ENCODE measurements around the gene GSX1. TPM values are rescaled to one million over a fixed set of nuclear protein-coding genes. Genes with fewer than 3 reads are reported as not detected.

Gene GSX1
- total and polyA plus RNA-seq, 2 donors (not counting 3 experiments of a cell fraction or from before 2014, with no cell fraction given), result not detected

- Histone ChIP-seq H3K4me3 (replicated peaks in 1 of 3; ENCODE audit: insufficient read depth in 1 of 3, low read depth in 1 of 3, low read length in 3 of 3) (no peak overlapping the region), H3K9me3 (replicated peaks; ENCODE audit: control insufficient read depth, insufficient read depth, low read length) (no peaks in the 10 kb centered on the region), H3K36me3 (ENCODE audit: control insufficient read depth in 2 of 2, extremely low read depth in 1 of 2, insufficient read depth in 2 of 2, low read length in 2 of 2) (no peaks in the 10 kb centered on the region), H3K27me3 (ENCODE audit: control insufficient read depth in 2 of 2, insufficient read depth in 2 of 2, low read length in 2 of 2) (peaks cover 0 to 8% of the 10 kb centered on the region in 2 experiments), H3K9me1 (replicated peaks; ENCODE audit: control insufficient read depth, extremely low read depth, insufficient read depth, low read length) (no peaks in the 10 kb centered on the region), H3K27ac (ENCODE audit: insufficient read depth, low read depth, low read length) (no peak overlapping the region), H2AFZ (ENCODE audit: low read depth, low read length) (no peak overlapping the region), H4K20me1 (replicated peaks; ENCODE audit: control insufficient read depth, extremely low read depth, insufficient read depth, low read length) (no peaks in the 10 kb centered on the region), H3K79me2 (ENCODE audit: control insufficient read depth, insufficient read depth, low read length) (no peaks in the 10 kb centered on the region), H3K4me2 (ENCODE audit: insufficient read depth, low read length) (no peak overlapping the region), H3K9ac (replicated peaks; ENCODE audit: extremely low read depth, insufficient read depth, low read length) (no peak overlapping the region), H3K4me1 (ENCODE audit: control insufficient read depth, extremely low read depth, insufficient read depth, low read length) (no peaks in the 10 kb centered on the region)
- POLR2A ChIA-PET, result no interaction called here
- CTCF ChIA-PET, result no interaction called here
- dilution Hi-C loops (cut with MboI; ENCODE audit: extremely low pct_ligation_motif_present, low sequenced_read_pairs), result no loop called here
- DNase-seq (ENCODE audit: low read depth, low spot score), result no peak
- BruUV-seq (replicated peaks), result no TSS peak
- intact Hi-C loops (cut with micrococcal nuclease), result no loop called here
- no peak for TF ChIP-seq FOS (IDR thresholded peaks at IDR 0.05; ENCODE audit: borderline replicate concordance, insufficient read depth, low read length)
- no peak for TF ChIP-seq MAX (IDR thresholded peaks at IDR 0.05; ENCODE audit: insufficient read depth, insufficient read length)
- TF ChIP-seq CTCF (IDR thresholded peaks at IDR 0.05; ENCODE audit: extremely low read depth in 1 of 2, insufficient read depth in 1 of 2, low read depth in 1 of 2, low read length in 2 of 2), result no peak
- TF ChIP-seq JUN (IDR thresholded peaks at IDR 0.05; ENCODE audit: borderline replicate concordance, insufficient read depth, insufficient read length, low read depth), result no peak
- no peak for FAIRE-seq
Measured at GRCh38 chr13:27765650-27766049, 26.6 kb upstream of the GSX1 start.

DNA sequence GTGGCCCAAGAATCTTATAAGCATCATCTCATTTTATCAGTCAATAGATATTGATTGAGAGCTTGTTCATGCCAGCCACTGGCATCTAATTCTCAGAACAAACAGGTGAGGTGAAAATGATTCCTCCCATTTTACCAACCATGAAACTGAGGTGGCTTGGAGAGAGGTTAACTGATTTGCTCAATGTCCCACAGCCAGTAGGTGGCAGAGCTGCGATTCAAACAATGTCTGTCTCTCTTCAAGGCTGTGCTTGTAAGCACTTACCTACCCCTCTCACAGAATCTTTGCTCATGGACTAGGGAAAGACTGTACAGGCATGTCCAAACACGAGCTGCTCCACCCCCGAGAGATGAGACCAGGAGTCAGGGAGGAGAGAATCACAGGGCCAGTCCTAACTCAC lies 21.5 kb upstream of the GSX1 start:
- Histone ChIP-seq H3K4me3 (replicated peaks in 1 of 3; ENCODE audit: insufficient read depth in 1 of 3, low read depth in 1 of 3, low read length in 3 of 3) (no peak overlapping the region), H3K27ac (ENCODE audit: insufficient read depth, low read depth, low read length) (no peak overlapping the region), H3K4me1 (ENCODE audit: control insufficient read depth, extremely low read depth, insufficient read depth, low read length) (no peaks in the 10 kb centered on the region), H2AFZ (ENCODE audit: low read depth, low read length) (no peak overlapping the region), H3K27me3 (ENCODE audit: control insufficient read depth in 2 of 2, insufficient read depth in 2 of 2, low read length in 2 of 2) (peaks cover 0 to 11% of the 10 kb centered on the region in 2 experiments), H3K4me2 (ENCODE audit: insufficient read depth, low read length) (no peak overlapping the region), H3K79me2 (ENCODE audit: control insufficient read depth, insufficient read depth, low read length) (no peaks in the 10 kb centered on the region), H3K36me3 (ENCODE audit: control insufficient read depth in 2 of 2, extremely low read depth in 1 of 2, insufficient read depth in 2 of 2, low read length in 2 of 2) (no peaks in the 10 kb centered on the region), H3K9ac (replicated peaks; ENCODE audit: extremely low read depth, insufficient read depth, low read length) (no peak overlapping the region), H4K20me1 (replicated peaks; ENCODE audit: control insufficient read depth, extremely low read depth, insufficient read depth, low read length) (no peaks in the 10 kb centered on the region), H3K9me1 (replicated peaks; ENCODE audit: control insufficient read depth, extremely low read depth, insufficient read depth, low read length) (no peaks in the 10 kb centered on the region), H3K9me3 (replicated peaks; ENCODE audit: control insufficient read depth, insufficient read depth, low read length) (no peaks in the 10 kb centered on the region)
- BruUV-seq (replicated peaks), result no TSS peak
- FAIRE-seq (peak; percentile 62), DNase-seq (ENCODE audit: low read depth, low spot score) (peak; percentile 17)
- ChIA-PET CTCF (interaction anchor here (0.8 to 3.9 kb wide), 5 partner anchors 9 to 175 kb away, joined by 3 to 12 read pairs (median 4); no protein-coding TSS in a partner anchor), POLR2A (no interaction called here)
- dilution Hi-C loops (cut with MboI; ENCODE audit: extremely low pct_ligation_motif_present, low sequenced_read_pairs), result no loop called here
- intact Hi-C loops (cut with micrococcal nuclease), result loop anchor here (2.0 kb wide), 1 partner anchor 56 kb away; no protein-coding TSS in a partner anchor
- TF ChIP-seq POLR2AphosphoS5 (IDR thresholded peaks at IDR 0.05; ENCODE audit: insufficient read depth, low read depth, low read length), result no peak
- peak; percentile 14 to 51 for TF ChIP-seq CTCF (IDR thresholded peaks at IDR 0.05; ENCODE audit: extremely low read depth in 1 of 2, insufficient read depth in 1 of 2, low read depth in 1 of 2, low read length in 2 of 2)

Measured in endothelial cell of umbilical vein (primary cell).